Measurements from ENCODE around the gene RNF7. TPM values are rescaled to one million over a fixed set of nuclear protein-coding genes. Genes with fewer than 3 reads are reported as not detected.

RNF7 gene
- total and polyA plus RNA-seq, 2 of the 13 experiments (the other 11 are each of a cell fraction or from before 2014, with no cell fraction given), result 66.4 to 94.7 TPM

GRCh38 chr3:141773676-141774075, 35.6 kb downstream of the RNF7 start:
- no TSS peak for BruUV-seq (replicated peaks)
- no peak for TF ChIP-seq CREB3 (CRISPR knock-in tag; IDR thresholded peaks at IDR 0.05)
- peak; percentile 26; the same call in 1 of the 2 replicates for TF ChIP-seq ZMYM3 (CRISPR knock-in tag; IDR thresholded peaks at IDR 0.05)
- no peak for TF ChIP-seq HMGXB3 (CRISPR knock-in tag; IDR thresholded peaks at IDR 0.05; ENCODE audit: borderline replicate concordance)
- no peak for TF ChIP-seq FLYWCH1 (CRISPR knock-in tag; IDR thresholded peaks at IDR 0.05)
- no peak for TF ChIP-seq ZNF333 (CRISPR knock-in tag; IDR thresholded peaks at IDR 0.05; ENCODE audit: borderline replicate concordance)
- no peak for TF ChIP-seq CAMTA2 (CRISPR knock-in tag; IDR thresholded peaks at IDR 0.05; ENCODE audit: borderline replicate concordance)
- no peak for TF ChIP-seq ZFAT (CRISPR knock-in tag; conservative IDR thresholded peaks at IDR 0.05)
- TF ChIP-seq ZBTB44 (CRISPR knock-in tag; IDR thresholded peaks at IDR 0.05), result no peak
- no peak for TF ChIP-seq ARID5B (CRISPR knock-in tag; IDR thresholded peaks at IDR 0.05)
- TF ChIP-seq TRAFD1 (CRISPR knock-in tag; IDR thresholded peaks at IDR 0.05; ENCODE audit: borderline replicate concordance), result no peak

More at GRCh38 chr3:141773676-141774075, 35.6 kb downstream of the RNF7 start:
- intact Hi-C loops (cut with micrococcal nuclease; ENCODE audit: unreplicated experiment) (no loop called here), in situ Hi-C loops (cut with HindIII; ENCODE audit: extremely low pct_ligation_motif_present, low pct_unique_long_range_greater_than_20kb) (no loop called here)
- Histone ChIP-seq H3K79me2 (ENCODE audit: insufficient read depth, low read length) (no peaks in the 10 kb centered on the region), H3K9me3 (ENCODE audit: low read length) (no peaks in the 10 kb centered on the region), H4K20me1 (ENCODE audit: insufficient read depth, low read length) (no peaks in the 10 kb centered on the region), H3K4me1 (ENCODE audit: insufficient read depth, low read length) (peaks cover 22% of the 10 kb centered on the region), H3K36me3 (replicated peaks in 1 of 2; ENCODE audit: control insufficient read depth in 1 of 2, insufficient read depth in 2 of 2, low read length in 2 of 2) (no peaks in the 10 kb centered on the region), H3K4me3 (replicated peaks in 1 of 3; ENCODE audit: insufficient read depth in 1 of 3, low read depth in 2 of 3, low read length in 3 of 3) (no peak overlapping the region), H2AFZ (ENCODE audit: low read length) (no peak overlapping the region), H3K9ac (ENCODE audit: insufficient read depth, low read depth, low read length) (no peak overlapping the region), H3K4me2 (ENCODE audit: low read depth, low read length) (no peak overlapping the region), H3K27ac (ENCODE audit: extremely low read length, insufficient read depth, low read length) (no peak overlapping the region), H3K27me3 (ENCODE audit: control insufficient read depth in 1 of 2, insufficient read depth in 2 of 2, low read length in 2 of 2) (peaks cover 0 to 3% of the 10 kb centered on the region in 2 experiments; a peak in 1 of 5 replicates)
- no peak for ATAC-seq
- POLR2A ChIA-PET, result no interaction called here
- CTCF ChIA-PET (ENCODE audit: low intra/inter-chr PET ratio, low total read pairs), result no interaction called here
- FAIRE-seq, result no peak
- WGBS (ENCODE audit: low lambda C conversion rate), result 82% methylated on average over 6 of the region's 6 CpGs
- DNase-seq (ENCODE audit: low spot score), result no peak
